PC-3 (cell line): ENCODE measurements around the gene OVOL3.

Experiments used
- EZH2 ChIP-seq: fragments of 300-600 bp; sonication (generic); IDR thresholded peaks from one replicate; pipeline ENCODE4 v1.6.1; 2017; ENCODE audit warnings: antibody characterized with exemption, mild to moderate bottlenecking, low read length; ENCODE audit not compliant: unreplicated experiment
- EZH2phosphoT487 ChIP-seq: fragments of 300-600 bp; sonication (generic); IDR thresholded peaks from 2 replicates; pipeline ENCODE4 v1.6.1; 2018; ENCODE audit warnings: mild to moderate bottlenecking, antibody characterized with exemption, low read length, borderline replicate concordance
- TF ChIP-seq, protein P1 (sequence below): fragments of 300-600 bp; sonication (generic); conservative IDR thresholded peaks from 2 replicates; pipeline ENCODE4 v1.5.1; 2017; ENCODE audit warnings: antibody characterized with exemption, low read depth, mild to moderate bottlenecking, low read length

DNA sequence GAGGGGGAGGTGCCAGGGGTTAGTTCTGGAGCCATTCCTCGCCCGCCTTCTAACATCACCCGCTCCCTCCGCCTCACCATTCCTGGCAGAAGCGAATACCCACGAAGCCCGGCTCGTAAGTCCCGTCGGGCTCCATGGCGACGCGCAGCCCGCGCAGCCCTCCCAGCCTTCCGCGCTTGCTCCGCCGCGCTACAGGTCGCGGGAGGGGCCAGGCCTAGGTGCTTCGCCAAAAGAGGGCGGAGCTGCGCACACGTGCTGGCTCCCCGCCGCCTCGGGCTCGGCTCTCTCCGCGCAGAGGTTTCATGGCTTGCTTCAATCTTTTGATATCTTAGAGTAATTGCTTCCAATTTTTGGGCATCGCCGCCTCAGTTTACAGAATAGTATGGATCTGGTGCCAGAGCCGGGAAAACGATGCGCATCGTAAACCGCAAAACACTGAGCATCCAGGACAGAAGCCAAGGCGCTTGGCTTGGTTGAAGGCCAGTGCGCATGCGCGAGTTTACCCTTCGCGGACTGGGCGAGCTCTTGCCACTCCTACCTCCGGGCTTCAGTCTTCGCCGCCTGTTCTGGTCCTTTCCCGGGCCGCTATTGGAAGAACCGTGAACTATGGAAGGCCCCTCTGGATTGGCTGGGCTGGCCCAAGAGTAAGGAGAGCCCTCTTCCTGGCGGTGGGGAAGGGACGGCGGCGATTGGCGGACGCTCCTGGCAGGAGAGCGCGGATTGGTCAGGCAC lies 3.9 kb downstream of the OVOL3 start, which contains the start of gene POLR2I:
- TF ChIP-seq, protein P1, sequence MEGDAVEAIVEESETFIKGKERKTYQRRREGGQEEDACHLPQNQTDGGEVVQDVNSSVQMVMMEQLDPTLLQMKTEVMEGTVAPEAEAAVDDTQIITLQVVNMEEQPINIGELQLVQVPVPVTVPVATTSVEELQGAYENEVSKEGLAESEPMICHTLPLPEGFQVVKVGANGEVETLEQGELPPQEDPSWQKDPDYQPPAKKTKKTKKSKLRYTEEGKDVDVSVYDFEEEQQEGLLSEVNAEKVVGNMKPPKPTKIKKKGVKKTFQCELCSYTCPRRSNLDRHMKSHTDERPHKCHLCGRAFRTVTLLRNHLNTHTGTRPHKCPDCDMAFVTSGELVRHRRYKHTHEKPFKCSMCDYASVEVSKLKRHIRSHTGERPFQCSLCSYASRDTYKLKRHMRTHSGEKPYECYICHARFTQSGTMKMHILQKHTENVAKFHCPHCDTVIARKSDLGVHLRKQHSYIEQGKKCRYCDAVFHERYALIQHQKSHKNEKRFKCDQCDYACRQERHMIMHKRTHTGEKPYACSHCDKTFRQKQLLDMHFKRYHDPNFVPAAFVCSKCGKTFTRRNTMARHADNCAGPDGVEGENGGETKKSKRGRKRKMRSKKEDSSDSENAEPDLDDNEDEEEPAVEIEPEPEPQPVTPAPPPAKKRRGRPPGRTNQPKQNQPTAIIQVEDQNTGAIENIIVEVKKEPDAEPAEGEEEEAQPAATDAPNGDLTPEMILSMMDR = no peak
- TF ChIP-seq EZH2phosphoT487 (no peak), EZH2 (no peak)
